HEK293 (cell line): ENCODE measurements around the gene PLEKHA7.

ENCODE experiments used
- CTCF ChIA-PET: fragments of 350-600 bp; formaldehyde crosslinking; extraction: SDS; loops from one replicate; lab custom pipeline; 2021; ENCODE audit warnings: antibody characterized with exemption; lab: Yijun Ruan, JAX
- POLR2A ChIA-PET: fragments of 300-600 bp; formaldehyde crosslinking; extraction: SDS; loops from one replicate; lab custom pipeline; 2020; ENCODE audit warnings: antibody characterized with exemption, inconsistent platforms; lab: Yijun Ruan, JAX
- H3K27ac ChIP-seq: fragments of 200-500 bp; sonication (Bioruptor generic); 2 replicates; pipeline ENCODE4 v1.5.1; 2014; ENCODE audit warnings: low read depth, low read length, control low read depth, inconsistent platforms; ENCODE audit errors: extremely low read depth
- H3K36me3 ChIP-seq, 2 experiments: fragments of 200-500 bp in 1 of 2; sonication (Bioruptor generic) in 1 of 2; 1 replicate in 1 of 2; 2 replicates in 1 of 2; pipeline ENCODE4 v1.5.1; 2014 to 2017; ENCODE audit warnings: inconsistent platforms in 2 of 2, low read length in 2 of 2; ENCODE audit not compliant: control insufficient read depth in 2 of 2, insufficient read depth in 1 of 2
- H3K4me1 ChIP-seq: fragments of 200-500 bp; sonication (Bioruptor generic); 2 replicates; pipeline ENCODE4 v1.5.1; 2014; ENCODE audit warnings: mild to moderate bottlenecking, low read length, inconsistent platforms; ENCODE audit not compliant: control insufficient read depth, insufficient read depth
- H3K4me3 ChIP-seq: 2 replicates; pipeline ENCODE4 v1.5.1; 2011; ENCODE audit warnings: low read depth, mild to moderate bottlenecking, control low read depth, low read length, moderate library complexity
- H3K9me3 ChIP-seq: fragments of 200-500 bp; sonication (Bioruptor generic); 2 replicates; pipeline ENCODE4 v1.5.1; 2014; ENCODE audit warnings: low read depth, low read length, inconsistent platforms; ENCODE audit not compliant: control insufficient read depth, insufficient read depth
- ZIC2 ChIP-seq: fragments of 450-650 bp; formaldehyde crosslinking; IDR thresholded peaks from 2 replicates; pipeline ENCODE4 v1.5.1; 2016; ENCODE audit warnings: missing biosample characterization, missing genetic modification characterization
- ZNF10 ChIP-seq: fragments of 450-650 bp; formaldehyde crosslinking; IDR thresholded peaks from 2 replicates; pipeline ENCODE4 v1.5.1; 2017; ENCODE audit warnings: missing biosample characterization, missing genetic modification characterization
- ZNF114 ChIP-seq: fragments of 450-650 bp; formaldehyde crosslinking; IDR thresholded peaks from 2 replicates; pipeline ENCODE4 v1.5.0; 2017; ENCODE audit warnings: missing biosample characterization, missing genetic modification characterization
- ZNF146 ChIP-seq: fragments of 450-650 bp; formaldehyde crosslinking; IDR thresholded peaks from 2 replicates; pipeline ENCODE4 v1.5.1; 2016; ENCODE audit warnings: missing biosample characterization, missing genetic modification characterization
- ZNF175 ChIP-seq: fragments of 450-650 bp; formaldehyde crosslinking; IDR thresholded peaks from 2 replicates; pipeline ENCODE4 v1.5.1; 2016; ENCODE audit warnings: missing biosample characterization, missing genetic modification characterization
- ZNF350 ChIP-seq: fragments of 450-650 bp; formaldehyde crosslinking; IDR thresholded peaks from 2 replicates; pipeline ENCODE4 v1.5.0; 2017; ENCODE audit warnings: missing biosample characterization, mild to moderate bottlenecking, missing genetic modification characterization
- ZNF449 ChIP-seq: fragments of 450-650 bp; formaldehyde crosslinking; IDR thresholded peaks from 2 replicates; pipeline ENCODE4 v1.5.1; 2017; ENCODE audit warnings: missing biosample characterization, mild to moderate bottlenecking, missing genetic modification characterization, moderate library complexity
- ZNF473 ChIP-seq: fragments of 450-650 bp; formaldehyde crosslinking; IDR thresholded peaks from 2 replicates; pipeline ENCODE4 v1.5.1; 2017; ENCODE audit warnings: missing biosample characterization, missing genetic modification characterization
- ZNF48 ChIP-seq: fragments of 450-650 bp; formaldehyde crosslinking; IDR thresholded peaks from 2 replicates; pipeline ENCODE4 v1.5.1; 2016; ENCODE audit warnings: missing biosample characterization, missing genetic modification characterization
- ZNF558 ChIP-seq: fragments of 450-650 bp; formaldehyde crosslinking; IDR thresholded peaks from 2 replicates; pipeline ENCODE4 v1.5.1; 2016; ENCODE audit warnings: missing biosample characterization, missing genetic modification characterization
- ZNF621 ChIP-seq: fragments of 450-650 bp; formaldehyde crosslinking; IDR thresholded peaks from 2 replicates; pipeline ENCODE4 v1.5.1; 2017; ENCODE audit warnings: missing biosample characterization, missing genetic modification characterization
- TF ChIP-seq, protein P1 (sequence below): fragments of 450-650 bp; formaldehyde crosslinking; IDR thresholded peaks from 2 replicates; pipeline ENCODE4 v1.5.1; 2016; ENCODE audit warnings: missing biosample characterization, missing genetic modification characterization
- TF ChIP-seq, protein P2 (sequence below): fragments of 450-650 bp; formaldehyde crosslinking; conservative IDR thresholded peaks from 2 replicates; pipeline ENCODE4 v1.5.1; 2016; ENCODE audit warnings: low read depth, missing biosample characterization, missing genetic modification characterization
- TF ChIP-seq, protein P3 (sequence below): fragments of 450-650 bp; formaldehyde crosslinking; IDR thresholded peaks from 2 replicates; pipeline ENCODE4 v1.5.1; 2017; ENCODE audit warnings: missing biosample characterization, missing genetic modification characterization
- TF ChIP-seq, protein P4 (sequence below): fragments of 450-650 bp; formaldehyde crosslinking; conservative IDR thresholded peaks from 2 replicates; pipeline ENCODE4 v1.5.1; 2016; ENCODE audit warnings: low read depth, missing biosample characterization, missing genetic modification characterization

Gene PLEKHA7

DNA sequence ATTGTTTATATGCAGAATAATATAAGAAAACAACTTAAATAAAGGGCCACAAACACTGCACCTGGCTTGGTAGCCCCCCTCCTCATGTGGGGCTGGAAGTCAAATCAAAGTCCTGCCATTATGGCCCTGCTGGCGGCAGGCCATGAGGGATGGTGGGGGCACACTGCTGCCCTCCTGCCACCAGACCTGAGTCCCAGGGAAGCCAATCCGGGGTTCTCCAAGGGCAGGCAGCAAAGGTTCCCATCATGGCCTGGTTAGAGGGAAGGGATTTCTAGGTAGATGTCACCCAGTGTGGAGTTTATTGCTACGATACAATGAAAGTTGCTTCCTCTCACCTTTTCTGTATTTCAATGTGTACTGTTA lies 236.6 kb downstream of the PLEKHA7 start:
- Histone ChIP-seq H3K27ac (no peak overlapping the region), H3K9me3 (no peaks in the 10 kb centered on the region), H3K4me1 (no peaks in the 10 kb centered on the region), H3K36me3 (peaks cover 0 to 3% of the 10 kb centered on the region in 2 experiments; a peak in 1 of 3 replicates), H3K4me3 (no peak overlapping the region)
- no peak for TF ChIP-seq ZIC2 (tag by site-specific recombination)
- TF ChIP-seq, protein P1, sequence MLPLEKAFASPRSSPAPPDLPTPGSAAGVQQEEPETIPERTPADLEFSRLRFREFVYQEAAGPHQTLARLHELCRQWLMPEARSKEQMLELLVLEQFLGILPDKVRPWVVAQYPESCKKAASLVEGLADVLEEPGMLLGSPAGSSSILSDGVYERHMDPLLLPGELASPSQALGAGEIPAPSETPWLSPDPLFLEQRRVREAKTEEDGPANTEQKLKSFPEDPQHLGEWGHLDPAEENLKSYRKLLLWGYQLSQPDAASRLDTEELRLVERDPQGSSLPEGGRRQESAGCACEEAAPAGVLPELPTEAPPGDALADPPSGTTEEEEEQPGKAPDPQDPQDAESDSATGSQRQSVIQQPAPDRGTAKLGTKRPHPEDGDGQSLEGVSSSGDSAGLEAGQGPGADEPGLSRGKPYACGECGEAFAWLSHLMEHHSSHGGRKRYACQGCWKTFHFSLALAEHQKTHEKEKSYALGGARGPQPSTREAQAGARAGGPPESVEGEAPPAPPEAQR (tag by site-specific recombination) = no peak
- no peak for TF ChIP-seq ZNF10 (tag by site-specific recombination)
- TF ChIP-seq, protein P2, sequence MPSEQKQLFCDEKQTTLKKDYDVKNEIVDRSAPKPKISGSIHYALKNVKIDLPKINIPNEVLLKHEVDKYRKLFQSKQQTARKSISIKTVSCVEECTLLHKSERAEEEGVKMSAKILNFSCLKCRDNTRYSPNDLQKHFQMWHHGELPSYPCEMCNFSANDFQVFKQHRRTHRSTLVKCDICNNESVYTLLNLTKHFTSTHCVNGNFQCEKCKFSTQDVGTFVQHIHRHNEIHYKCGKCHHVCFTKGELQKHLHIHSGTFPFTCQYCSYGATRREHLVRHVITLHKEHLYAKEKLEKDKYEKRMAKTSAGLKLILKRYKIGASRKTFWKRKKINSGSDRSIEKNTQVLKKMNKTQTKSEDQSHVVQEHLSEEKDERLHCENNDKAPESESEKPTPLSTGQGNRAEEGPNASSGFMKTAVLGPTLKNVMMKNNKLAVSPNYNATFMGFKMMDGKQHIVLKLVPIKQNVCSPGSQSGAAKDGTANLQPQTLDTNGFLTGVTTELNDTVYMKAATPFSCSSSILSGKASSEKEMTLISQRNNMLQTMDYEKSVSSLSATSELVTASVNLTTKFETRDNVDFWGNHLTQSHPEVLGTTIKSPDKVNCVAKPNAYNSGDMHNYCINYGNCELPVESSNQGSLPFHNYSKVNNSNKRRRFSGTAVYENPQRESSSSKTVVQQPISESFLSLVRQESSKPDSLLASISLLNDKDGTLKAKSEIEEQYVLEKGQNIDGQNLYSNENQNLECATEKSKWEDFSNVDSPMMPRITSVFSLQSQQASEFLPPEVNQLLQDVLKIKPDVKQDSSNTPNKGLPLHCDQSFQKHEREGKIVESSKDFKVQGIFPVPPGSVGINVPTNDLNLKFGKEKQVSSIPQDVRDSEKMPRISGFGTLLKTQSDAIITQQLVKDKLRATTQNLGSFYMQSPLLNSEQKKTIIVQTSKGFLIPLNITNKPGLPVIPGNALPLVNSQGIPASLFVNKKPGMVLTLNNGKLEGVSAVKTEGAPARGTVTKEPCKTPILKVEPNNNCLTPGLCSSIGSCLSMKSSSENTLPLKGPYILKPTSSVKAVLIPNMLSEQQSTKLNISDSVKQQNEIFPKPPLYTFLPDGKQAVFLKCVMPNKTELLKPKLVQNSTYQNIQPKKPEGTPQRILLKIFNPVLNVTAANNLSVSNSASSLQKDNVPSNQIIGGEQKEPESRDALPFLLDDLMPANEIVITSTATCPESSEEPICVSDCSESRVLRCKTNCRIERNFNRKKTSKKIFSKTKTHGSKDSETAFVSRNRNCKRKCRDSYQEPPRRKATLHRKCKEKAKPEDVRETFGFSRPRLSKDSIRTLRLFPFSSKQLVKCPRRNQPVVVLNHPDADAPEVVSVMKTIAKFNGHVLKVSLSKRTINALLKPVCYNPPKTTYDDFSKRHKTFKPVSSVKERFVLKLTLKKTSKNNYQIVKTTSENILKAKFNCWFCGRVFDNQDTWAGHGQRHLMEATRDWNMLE = no peak
- no peak for TF ChIP-seq ZNF350
- no peak for TF ChIP-seq ZNF114
- no peak for TF ChIP-seq ZNF473 (tag by site-specific recombination)
- TF ChIP-seq ZNF175 = no peak
- no peak for TF ChIP-seq ZNF48 (tag by site-specific recombination)
- TF ChIP-seq ZNF146 (tag by site-specific recombination) = no peak
- no peak for TF ChIP-seq ZNF558 (tag by site-specific recombination)
- TF ChIP-seq, protein P3, sequence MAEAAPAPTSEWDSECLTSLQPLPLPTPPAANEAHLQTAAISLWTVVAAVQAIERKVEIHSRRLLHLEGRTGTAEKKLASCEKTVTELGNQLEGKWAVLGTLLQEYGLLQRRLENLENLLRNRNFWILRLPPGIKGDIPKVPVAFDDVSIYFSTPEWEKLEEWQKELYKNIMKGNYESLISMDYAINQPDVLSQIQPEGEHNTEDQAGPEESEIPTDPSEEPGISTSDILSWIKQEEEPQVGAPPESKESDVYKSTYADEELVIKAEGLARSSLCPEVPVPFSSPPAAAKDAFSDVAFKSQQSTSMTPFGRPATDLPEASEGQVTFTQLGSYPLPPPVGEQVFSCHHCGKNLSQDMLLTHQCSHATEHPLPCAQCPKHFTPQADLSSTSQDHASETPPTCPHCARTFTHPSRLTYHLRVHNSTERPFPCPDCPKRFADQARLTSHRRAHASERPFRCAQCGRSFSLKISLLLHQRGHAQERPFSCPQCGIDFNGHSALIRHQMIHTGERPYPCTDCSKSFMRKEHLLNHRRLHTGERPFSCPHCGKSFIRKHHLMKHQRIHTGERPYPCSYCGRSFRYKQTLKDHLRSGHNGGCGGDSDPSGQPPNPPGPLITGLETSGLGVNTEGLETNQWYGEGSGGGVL (tag by site-specific recombination) = no peak
- TF ChIP-seq, protein P4, sequence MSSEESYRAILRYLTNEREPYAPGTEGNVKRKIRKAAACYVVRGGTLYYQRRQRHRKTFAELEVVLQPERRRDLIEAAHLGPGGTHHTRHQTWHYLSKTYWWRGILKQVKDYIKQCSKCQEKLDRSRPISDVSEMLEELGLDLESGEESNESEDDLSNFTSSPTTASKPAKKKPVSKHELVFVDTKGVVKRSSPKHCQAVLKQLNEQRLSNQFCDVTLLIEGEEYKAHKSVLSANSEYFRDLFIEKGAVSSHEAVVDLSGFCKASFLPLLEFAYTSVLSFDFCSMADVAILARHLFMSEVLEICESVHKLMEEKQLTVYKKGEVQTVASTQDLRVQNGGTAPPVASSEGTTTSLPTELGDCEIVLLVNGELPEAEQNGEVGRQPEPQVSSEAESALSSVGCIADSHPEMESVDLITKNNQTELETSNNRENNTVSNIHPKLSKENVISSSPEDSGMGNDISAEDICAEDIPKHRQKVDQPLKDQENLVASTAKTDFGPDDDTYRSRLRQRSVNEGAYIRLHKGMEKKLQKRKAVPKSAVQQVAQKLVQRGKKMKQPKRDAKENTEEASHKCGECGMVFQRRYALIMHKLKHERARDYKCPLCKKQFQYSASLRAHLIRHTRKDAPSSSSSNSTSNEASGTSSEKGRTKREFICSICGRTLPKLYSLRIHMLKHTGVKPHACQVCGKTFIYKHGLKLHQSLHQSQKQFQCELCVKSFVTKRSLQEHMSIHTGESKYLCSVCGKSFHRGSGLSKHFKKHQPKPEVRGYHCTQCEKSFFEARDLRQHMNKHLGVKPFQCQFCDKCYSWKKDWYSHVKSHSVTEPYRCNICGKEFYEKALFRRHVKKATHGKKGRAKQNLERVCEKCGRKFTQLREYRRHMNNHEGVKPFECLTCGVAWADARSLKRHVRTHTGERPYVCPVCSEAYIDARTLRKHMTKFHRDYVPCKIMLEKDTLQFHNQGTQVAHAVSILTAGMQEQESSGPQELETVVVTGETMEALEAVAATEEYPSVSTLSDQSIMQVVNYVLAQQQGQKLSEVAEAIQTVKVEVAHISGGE (tag by site-specific recombination) = no peak
- TF ChIP-seq ZNF621 (tag by site-specific recombination) = no peak
- TF ChIP-seq ZNF449 (tag by site-specific recombination) = no peak
- POLR2A ChIA-PET = no interaction called here
- CTCF ChIA-PET = no interaction called here
